Testis (tissue), 5 donors: ENCODE data around the gene OR2T34. TPM values are rescaled to one million over a fixed set of nuclear protein-coding genes. Genes with fewer than 3 reads are reported as not detected.
"Not testable (repeated sequence)": the region's sequence is repeated elsewhere in the genome, so short reads cannot be mapped to it uniquely, and the experiment has no call there.

Source experiments
- DNase-seq: peaks from one replicate; pipeline ENCODE4 v3.0.0-alpha.2; 2019
- H3K27ac ChIP-seq, 2 donors: fragments of 200-600 bp; sonication (generic); one replicate each; pipeline ENCODE4 v1.5.1; 2019
- H3K27me3 ChIP-seq: fragments of 200-600 bp; sonication (generic); one replicate; pipeline ENCODE4 v1.5.1; 2019
- H3K36me3 ChIP-seq: fragments of 200-600 bp; sonication (generic); one replicate; pipeline ENCODE4 v1.5.1; 2017; ENCODE audit warnings: low read depth; ENCODE audit errors: missing control alignments
- H3K4me1 ChIP-seq: fragments of 200-600 bp; sonication (generic); one replicate; pipeline ENCODE4 v1.5.1; 2019
- H3K4me3 ChIP-seq, 2 donors: fragments of 200-600 bp; sonication (generic); one replicate each; pipeline ENCODE4 v1.5.1; 2017 to 2019
- H3K9me3 ChIP-seq: fragments of 200-600 bp; sonication (generic); one replicate; pipeline ENCODE4 v1.5.1; 2017
- CTCF ChIP-seq, 3 experiments: fragments of 450-650 bp in 2 of 3; fragments of 200-600 bp in 1 of 3; sonication (generic) in 1 of 3; IDR thresholded peaks; one replicate each; pipeline ENCODE4 v1.5.1; 2016 to 2019; ENCODE audit warnings: antibody characterized with exemption in 3 of 3, mild to moderate bottlenecking in 2 of 3, moderate library complexity in 1 of 3
- POLR2A ChIP-seq: fragments of 450-650 bp; IDR thresholded peaks from one replicate; pipeline ENCODE4 v1.6.1; 2017; ENCODE audit warnings: antibody characterized with exemption, mild to moderate bottlenecking, moderate library complexity
- WGBS, 2 donors: methylation state at CpG; one replicate each; pipeline ENCODE4 v1.1.5; 2018; 5-methylcytosine and 5-hydroxymethylcytosine counted together
- intact Hi-C: fragments of 100-400 bp; cut with DNase I; formaldehyde crosslinking; loops from one replicate; pipeline ENCODE4 v1.15.1; 2023; ENCODE audit warnings: low total_unique reads
- long read RNA-seq, 2 donors: transcript quantifications; one replicate each; lab custom pipeline, GENCODE V29; 2026
- polyA plus RNA-seq: library from polyadenylated mRNA; stranded (reverse); fragments of 350-450 nt; fragmentation: Illumina TruSeq; extraction: RNeasy Lipid Tissue Mini Kit (QIAGEN cat#74804); gene quantifications from one replicate; pipeline ENCODE4 v1.2.3, GENCODE V29; 2014; ENCODE audit warnings: low read depth, low replicate concordance; ENCODE audit not compliant: insufficient read depth
- total RNA-seq, 2 donors: library from RNA; depleted of rRNA; stranded (reverse); fragments of >200 nt; gene quantifications; one replicate each; pipeline ENCODE4 v1.2.3, GENCODE V29; 2016

Gene OR2T34
- total RNA-seq, result not detected
- not detected for polyA plus RNA-seq
- long read RNA-seq, donor 1, result 0 reads
- long read RNA-seq, donor 2, result 0 reads

GRCh38 chr1:248574657-248575056, at the start of gene OR2T34:
Gene OR2T34 (minus strand): TSS chr1:248574757. CDS start chr1:248574757, 0 bp downstream.
- intact Hi-C loops, H3K4me3 ChIP-seq, H3K9me3 ChIP-seq, DNase-seq, H3K27me3 ChIP-seq, H3K4me1 ChIP-seq, H3K27ac ChIP-seq, H3K36me3 ChIP-seq: not testable (repeated sequence)
- 85 to 90% methylated on average over 3 of the region's 3 CpGs for WGBS, 2 donors

GRCh38 chr1:248622570-248623001, 48.0 kb upstream of the OR2T34 start:
- Histone ChIP-seq H3K36me3 (no peaks in the 10 kb centered on the region), H3K9me3 (no peaks in the 10 kb centered on the region), H3K27ac (no peak overlapping the region), H3K27me3 (no peaks in the 10 kb centered on the region), H3K4me1 (no peaks in the 10 kb centered on the region), H3K4me3 (no peak overlapping the region)
- no peak for DNase-seq
- intact Hi-C loops, result no loop called here
- WGBS, 2 donors, result 59 to 71% methylated on average over 4 of the region's 4 CpGs
- peak in 2 of 3 experiments; percentile 25 to 49 for TF ChIP-seq CTCF (IDR thresholded peaks at IDR 0.05)
- TF ChIP-seq POLR2A, result no peak

GRCh38 chr1:248621770-248622169, 47.2 kb upstream of the OR2T34 start:
- Histone ChIP-seq H3K36me3 (no peaks in the 10 kb centered on the region), H3K4me1 (no peaks in the 10 kb centered on the region), H3K9me3 (no peaks in the 10 kb centered on the region), H3K27me3 (no peaks in the 10 kb centered on the region), H3K27ac (no peak overlapping the region), H3K4me3 (no peak overlapping the region)
- intact Hi-C loops, result no loop called here
- TF ChIP-seq CTCF (IDR thresholded peaks at IDR 0.05) (no peak), POLR2A (no peak)
- no peak for DNase-seq
- WGBS, 2 donors, result 70 to 72% methylated on average over 7 of the region's 7 CpGs

GRCh38 chr1:248618878-248619277, 44.3 kb upstream of the OR2T34 start:
- H3K27ac ChIP-seq, result no peak overlapping the region
- no peaks in the 10 kb centered on the region for H3K4me1 ChIP-seq
- no peak overlapping the region for H3K4me3 ChIP-seq
- intact Hi-C loops, result no loop called here
- WGBS, 2 donors, result 12 to 23% methylated on average over 3 of the region's 3 CpGs
- no peaks in the 10 kb centered on the region for H3K27me3 ChIP-seq
- H3K36me3 ChIP-seq, result no peaks in the 10 kb centered on the region
- TF ChIP-seq POLR2A, result no peak
- peak in 1 of 3 experiments; percentile 51 for TF ChIP-seq CTCF (IDR thresholded peaks at IDR 0.05)
- DNase-seq, result peak; percentile 73
- no peaks in the 10 kb centered on the region for H3K9me3 ChIP-seq

- no peaks in the 10 kb centered on the region for H3K4me1 ChIP-seq
- TF ChIP-seq POLR2A (no peak), CTCF (IDR thresholded peaks at IDR 0.05) (no peak)
- no peak for DNase-seq
- H3K4me3 ChIP-seq, result no peak overlapping the region
- H3K27ac ChIP-seq, result no peak overlapping the region
- intact Hi-C loops, result no loop called here
- 69 to 73% methylated on average over 7 of the region's 7 CpGs for WGBS, 2 donors
- H3K27me3 ChIP-seq, result no peaks in the 10 kb centered on the region
- no peaks in the 10 kb centered on the region for H3K36me3 ChIP-seq
- H3K9me3 ChIP-seq, result no peaks in the 10 kb centered on the region
These were observed 43.6 kb upstream of the OR2T34 start for GRCh38 chr1:248618119-248618518.
